RWPE1 (cell line): Measurements from ENCODE around the gene SPRED2.

Experiments
- CTCF ChIA-PET: fragments of 350-600 bp; sonication (Branson Sonifier 250); formaldehyde crosslinking; extraction: SDS; loops from one replicate; lab custom pipeline; 2021; lab: Yijun Ruan, JAX
- POLR2A ChIA-PET: fragments of 400-600 bp; formaldehyde crosslinking; extraction: SDS; loops from one replicate; lab custom pipeline; 2020; ENCODE audit warnings: antibody characterized with exemption; ENCODE audit not compliant: low non-redundant PET; lab: Yijun Ruan, JAX
- DNase-seq: peaks from one replicate; pipeline ENCODE4 v3.0.0; 2012; ENCODE audit warnings: low spot score
- H3K27ac ChIP-seq: fragments of 450-650 bp; 2 replicates; pipeline ENCODE4 v1.5.1; 2017
- TF ChIP-seq, protein P1 (sequence below): fragments of 450-650 bp; conservative IDR thresholded peaks from 2 replicates; pipeline ENCODE4 v1.5.1; 2017; ENCODE audit warnings: low read depth, mild to moderate bottlenecking

The SPRED2 gene

DNA sequence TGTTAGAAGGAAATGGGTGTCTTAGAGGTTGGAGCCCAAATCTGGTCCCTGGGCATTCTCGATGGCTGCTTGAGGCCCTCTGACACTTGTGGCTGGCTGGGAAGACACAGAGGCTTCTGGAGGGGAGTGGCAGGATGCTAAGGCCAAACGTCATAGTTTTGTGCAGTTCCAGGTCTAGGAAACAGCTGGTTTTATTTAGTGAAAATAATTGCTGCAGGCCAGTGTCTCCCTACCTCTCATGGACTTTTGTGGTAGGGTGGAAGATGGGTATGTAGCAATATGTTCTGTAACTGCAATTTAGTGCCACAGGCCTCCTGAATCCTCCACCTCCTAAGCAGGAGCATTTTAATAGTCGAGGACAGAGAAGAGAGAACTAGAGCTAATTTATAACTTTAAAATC lies 32.2 kb upstream of the SPRED2 start:
- POLR2A ChIA-PET: no interaction called here
- no peak for DNase-seq
- TF ChIP-seq, protein P1, sequence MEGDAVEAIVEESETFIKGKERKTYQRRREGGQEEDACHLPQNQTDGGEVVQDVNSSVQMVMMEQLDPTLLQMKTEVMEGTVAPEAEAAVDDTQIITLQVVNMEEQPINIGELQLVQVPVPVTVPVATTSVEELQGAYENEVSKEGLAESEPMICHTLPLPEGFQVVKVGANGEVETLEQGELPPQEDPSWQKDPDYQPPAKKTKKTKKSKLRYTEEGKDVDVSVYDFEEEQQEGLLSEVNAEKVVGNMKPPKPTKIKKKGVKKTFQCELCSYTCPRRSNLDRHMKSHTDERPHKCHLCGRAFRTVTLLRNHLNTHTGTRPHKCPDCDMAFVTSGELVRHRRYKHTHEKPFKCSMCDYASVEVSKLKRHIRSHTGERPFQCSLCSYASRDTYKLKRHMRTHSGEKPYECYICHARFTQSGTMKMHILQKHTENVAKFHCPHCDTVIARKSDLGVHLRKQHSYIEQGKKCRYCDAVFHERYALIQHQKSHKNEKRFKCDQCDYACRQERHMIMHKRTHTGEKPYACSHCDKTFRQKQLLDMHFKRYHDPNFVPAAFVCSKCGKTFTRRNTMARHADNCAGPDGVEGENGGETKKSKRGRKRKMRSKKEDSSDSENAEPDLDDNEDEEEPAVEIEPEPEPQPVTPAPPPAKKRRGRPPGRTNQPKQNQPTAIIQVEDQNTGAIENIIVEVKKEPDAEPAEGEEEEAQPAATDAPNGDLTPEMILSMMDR: no peak
- no peak overlapping the region for H3K27ac ChIP-seq
- CTCF ChIA-PET: no interaction called here

DNA sequence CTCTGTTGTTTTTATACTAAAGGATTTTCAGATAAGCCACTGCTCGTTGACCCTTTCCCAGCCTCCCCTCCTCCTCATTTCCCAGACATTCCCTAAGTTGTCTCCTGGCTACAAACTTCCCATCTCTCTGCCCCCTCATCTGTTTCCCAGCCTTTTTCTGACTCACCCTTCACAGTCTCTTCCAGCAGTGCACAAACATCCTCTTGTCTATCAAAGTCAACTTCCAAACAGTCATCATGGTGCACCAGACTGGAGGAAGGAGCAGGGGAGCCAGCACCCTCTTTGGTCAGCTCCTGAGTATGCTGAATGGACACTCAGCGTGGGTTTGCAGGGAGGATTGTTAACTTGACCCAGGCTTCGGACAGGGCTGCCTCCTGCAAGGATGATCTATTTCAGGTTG lies 26.6 kb upstream of the SPRED2 start:
- ChIA-PET CTCF (no interaction called here), POLR2A (no interaction called here)
- no peak for DNase-seq
- H3K27ac ChIP-seq: no peak overlapping the region
- TF ChIP-seq, protein P1: no peak

DNA sequence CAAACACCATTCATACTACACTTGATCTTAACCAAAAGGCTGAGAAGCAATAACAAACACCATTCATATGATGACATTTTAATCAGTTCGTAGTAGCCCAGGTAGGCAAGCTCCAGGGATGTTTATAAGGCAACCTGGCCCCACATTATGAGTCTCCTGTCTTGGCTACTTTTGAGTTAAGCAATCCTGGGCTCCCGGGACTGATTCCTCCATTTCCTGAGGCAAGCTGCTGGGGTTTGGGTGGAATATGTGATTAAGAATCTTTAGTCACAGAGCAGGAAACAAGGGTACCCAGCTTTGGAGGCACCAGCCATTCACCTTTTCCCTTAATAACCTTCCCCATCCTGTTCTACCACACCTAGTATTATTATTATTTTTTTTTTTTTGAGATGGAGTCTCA lies 24.5 kb upstream of the SPRED2 start:
- DNase-seq: no peak
- CTCF ChIA-PET: interaction anchor here (0.6 kb wide), 1 partner anchor 51 kb away, joined by 3 read pairs; no protein-coding TSS in a partner anchor
- TF ChIP-seq, protein P1: no peak
- POLR2A ChIA-PET: no interaction called here
- H3K27ac ChIP-seq: no peak overlapping the region

DNA sequence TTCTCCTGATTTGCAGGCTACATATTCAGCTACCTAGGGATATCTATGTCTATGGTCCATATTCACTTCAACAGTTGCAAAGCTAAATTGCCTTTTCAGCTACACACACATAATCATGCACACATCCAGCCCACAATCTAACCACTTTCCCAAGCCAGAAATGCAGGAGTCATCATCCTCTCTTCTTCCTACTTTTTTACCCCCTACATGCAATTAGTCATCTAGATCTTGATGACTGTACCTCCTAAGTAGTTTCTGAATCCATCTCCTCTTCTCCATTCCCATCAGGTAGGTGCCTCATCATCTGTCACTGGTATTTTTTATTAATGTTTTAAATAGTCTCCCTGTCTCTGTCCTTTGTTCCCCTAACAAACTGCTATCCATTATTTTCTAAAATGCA lies 23.7 kb upstream of the SPRED2 start:
- POLR2A ChIA-PET: no interaction called here
- no peak overlapping the region for H3K27ac ChIP-seq
- peak; percentile 61 for DNase-seq
- CTCF ChIA-PET: no interaction called here
- TF ChIP-seq, protein P1: no peak

DNA sequence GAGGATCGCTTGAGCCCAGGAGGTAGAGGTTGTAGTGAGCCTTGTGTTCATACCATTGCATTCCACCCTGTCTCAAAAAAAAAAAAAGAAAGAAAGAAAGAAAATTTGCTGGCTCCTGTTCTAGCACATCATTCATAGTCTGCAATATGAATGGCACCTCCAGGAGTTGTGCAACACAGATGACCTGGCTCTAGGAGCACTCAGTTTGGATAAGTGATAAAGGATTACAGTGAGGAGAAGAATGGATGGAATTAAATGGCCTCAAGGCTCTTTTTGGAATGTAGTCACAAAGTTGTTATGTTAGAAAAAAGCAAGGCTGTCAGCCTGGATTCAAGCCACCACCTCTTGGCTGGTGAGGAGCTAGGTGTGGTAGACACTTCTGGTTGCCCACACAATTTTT lies 21.5 kb upstream of the SPRED2 start:
- ChIA-PET POLR2A (no interaction called here), CTCF (no interaction called here)
- DNase-seq: peak; percentile 30
- H3K27ac ChIP-seq: no peak overlapping the region
- TF ChIP-seq, protein P1: no peak

DNA sequence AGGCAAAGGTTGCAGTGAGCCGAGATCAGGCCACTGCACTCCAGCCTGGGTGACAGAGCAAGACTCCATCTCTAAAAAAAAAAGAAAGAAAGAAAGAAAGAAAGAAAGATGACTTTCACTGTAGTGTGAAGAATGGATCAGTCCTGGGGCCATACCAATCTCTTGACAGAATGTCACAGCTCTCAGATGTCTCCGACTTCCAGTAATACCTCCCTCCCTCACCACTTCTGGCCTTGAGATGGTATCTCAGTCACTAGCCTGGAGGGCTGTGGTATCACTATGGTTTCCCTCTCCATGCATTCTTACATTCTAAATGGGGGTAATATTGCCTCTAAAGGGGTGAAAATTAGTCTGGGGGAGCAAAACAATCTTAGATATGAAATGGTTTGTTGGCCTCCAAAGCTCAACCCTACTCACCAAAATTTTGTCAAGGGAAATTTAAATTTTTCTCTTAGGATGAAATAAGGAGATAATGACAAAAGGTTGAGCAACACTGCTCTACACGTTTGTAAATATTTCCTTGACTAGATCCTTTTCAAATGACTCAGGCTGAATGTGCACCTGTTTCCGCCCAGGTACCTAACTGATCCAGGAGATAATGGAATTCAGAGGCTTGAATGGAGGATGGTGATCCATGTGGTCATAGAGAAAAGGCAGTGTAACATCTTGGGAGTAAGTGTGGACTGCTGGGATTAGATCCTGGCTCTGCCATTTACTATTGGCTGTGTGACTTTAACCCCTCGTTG lies 19.9 kb upstream of the SPRED2 start:
- CTCF ChIA-PET: no interaction called here
- H3K27ac ChIP-seq: no peak overlapping the region
- POLR2A ChIA-PET: no interaction called here
- TF ChIP-seq, protein P1: no peak
- peak; percentile 22 for DNase-seq
